CD4-positive, alpha-beta T cell treated with Interleukin-4 for 4 hours (primary cell): ENCODE results near the gene PARVB.
A peak's percentile ranks its signal among the peaks of the same experiment; 100 is the strongest.

Source experiments
- DNase-seq: peaks from one replicate; pipeline ENCODE4 v3.0.0-alpha.2; 2020

The PARVB gene

DNA sequence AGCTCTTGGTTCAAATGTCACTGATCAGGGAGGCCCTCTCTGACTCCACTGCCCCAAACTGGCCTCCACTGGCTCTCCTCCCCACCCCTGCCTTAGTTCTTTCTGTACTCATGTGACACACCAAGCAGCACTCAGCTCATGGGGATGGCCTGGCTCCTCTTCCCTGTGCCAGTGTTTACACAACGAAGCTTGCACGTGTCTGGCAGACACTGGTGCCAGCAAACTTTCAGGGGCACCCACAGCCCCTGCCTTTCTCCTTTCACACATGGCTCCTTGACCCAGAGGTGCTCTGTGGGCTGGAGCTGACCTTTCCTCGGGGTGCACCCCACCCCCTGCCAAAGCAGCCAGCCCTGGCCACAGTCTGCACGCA is 119.0 kb downstream of the PARVB start:
- DNase-seq = no peak

DNA sequence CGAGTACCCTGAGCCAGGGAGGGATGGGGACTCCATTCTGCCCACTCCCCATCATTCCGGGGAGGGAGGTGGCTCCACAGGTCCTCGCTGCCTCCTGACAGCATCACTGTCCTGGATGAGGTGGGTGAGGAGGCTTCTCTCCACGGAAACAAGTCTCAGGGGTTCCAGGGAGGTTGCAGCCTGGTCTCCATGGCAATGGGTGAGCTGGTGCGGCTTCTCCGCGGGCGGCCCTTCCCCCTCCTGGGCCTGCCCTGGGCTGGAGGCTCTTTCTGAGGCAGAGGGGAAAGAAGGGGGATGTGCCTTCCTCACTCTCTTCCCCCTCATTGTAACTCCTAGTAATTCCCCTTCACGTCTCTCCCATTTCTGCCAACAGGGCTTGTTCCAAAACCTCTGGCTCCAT is 119.5 kb downstream of the PARVB start:
- DNase-seq = no peak

DNA sequence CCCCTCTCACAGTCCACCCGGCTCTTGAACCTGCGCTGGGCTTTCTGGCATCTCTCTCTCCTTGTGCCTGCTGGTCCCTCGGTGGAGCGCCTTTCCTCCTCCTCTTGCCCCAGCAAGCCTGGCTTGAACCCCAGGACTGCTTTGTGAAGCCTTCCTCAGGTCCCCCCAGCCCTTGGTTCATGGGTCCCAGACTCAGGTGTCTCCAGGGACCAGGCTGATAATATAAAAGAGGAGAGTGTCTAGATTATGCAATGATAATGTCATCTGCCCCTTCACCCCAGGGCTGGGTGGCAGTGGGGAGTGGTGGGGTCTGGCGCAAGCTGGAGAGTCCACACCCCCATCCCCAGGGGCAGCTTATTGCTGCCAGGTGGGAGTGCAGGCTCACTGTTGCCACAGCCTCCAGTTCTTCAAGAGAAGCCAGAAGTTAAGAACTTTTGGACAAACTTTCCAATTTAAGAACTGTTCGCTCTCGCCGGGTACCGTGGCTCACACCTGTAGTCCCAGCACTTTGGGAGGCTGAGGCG is 120.0 kb downstream of the PARVB start:
- DNase-seq = no peak

DNA sequence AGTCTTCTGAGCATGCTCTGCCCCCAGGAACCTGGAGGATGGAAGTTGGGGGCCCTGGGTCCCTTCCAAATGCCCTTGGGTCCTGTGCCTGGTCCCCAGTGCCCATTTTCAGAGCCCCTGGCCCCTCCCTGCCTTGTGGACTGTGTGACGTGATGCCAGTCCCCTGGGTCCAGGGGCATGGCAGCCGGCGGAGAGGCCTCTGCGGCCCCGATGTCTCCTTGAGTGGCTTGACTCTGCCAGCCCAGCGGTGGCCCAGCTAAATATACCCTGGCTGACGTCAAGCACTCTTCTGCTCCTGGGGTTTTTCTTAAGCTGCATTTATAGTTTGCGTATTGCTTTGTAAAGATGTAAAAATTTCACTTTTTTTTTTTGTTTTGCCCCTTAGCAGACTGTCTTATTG is 121.4 kb downstream of the PARVB start:
- DNase-seq = no peak

DNA sequence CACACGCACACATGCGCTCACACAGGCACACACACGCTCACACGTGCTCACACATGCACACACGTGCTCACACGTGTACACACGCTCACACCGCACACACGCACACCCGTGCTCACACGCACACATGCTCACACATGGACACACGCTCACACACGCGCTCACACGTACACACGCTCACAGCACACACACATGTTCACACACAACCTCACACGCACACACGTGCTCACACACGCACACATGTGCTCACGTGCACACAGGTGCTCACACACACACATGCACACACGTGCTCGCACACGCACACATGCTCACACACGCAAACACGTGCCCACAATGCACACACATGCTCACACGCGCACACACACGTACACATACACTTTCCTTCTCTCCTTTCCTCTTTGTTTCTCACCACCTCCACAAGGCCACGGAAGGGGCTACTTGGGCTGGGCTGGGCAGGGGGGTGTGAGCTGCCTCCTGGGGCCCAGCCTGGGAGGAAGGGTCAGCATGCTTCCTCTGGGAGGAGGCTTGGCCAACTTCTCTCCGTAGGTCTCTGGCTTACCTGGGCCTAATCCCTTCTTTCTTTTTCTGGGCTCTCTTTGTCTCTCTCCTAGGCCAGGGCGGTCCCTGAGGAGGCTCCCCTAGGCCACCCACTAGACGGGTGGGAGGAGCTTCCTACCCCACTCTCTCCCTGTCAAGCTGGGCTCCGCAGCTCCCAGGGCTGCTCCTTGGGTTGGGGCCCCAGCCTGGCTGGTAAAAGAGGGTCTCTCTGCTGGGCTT is 122.2 kb downstream of the PARVB start:
- no peak for DNase-seq

DNA sequence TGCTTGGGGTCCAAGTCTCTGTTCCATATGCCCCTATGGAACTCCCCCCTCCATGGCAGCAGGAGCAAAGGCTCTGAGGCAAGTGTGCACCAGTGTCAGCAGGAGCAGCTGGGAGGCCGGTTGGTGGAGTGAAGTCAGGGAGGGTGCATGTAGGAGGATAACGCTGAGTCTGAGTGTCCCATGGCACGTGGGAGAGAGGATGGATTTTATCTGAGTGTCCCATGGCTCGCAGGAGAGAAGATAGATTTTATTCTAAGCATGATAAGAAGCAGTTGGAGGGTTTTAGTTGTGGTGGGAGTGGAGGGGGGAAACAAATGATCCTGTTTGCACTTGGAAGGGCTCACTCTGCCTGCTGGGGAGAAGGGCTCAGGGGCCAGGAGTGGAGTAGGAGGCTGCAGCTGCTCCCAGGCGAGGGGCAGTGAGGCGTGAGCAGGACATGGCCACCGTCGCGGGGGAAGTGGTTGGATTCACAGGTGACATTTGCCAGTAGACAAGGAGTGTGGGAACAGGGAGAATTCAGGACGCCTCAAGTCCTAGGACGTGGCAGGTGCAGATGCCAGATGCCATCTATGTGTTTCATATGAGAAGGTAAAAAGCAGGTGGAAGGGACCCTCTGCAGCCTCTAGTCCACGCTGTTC is 123.0 kb downstream of the PARVB start:
- DNase-seq = no peak

DNA sequence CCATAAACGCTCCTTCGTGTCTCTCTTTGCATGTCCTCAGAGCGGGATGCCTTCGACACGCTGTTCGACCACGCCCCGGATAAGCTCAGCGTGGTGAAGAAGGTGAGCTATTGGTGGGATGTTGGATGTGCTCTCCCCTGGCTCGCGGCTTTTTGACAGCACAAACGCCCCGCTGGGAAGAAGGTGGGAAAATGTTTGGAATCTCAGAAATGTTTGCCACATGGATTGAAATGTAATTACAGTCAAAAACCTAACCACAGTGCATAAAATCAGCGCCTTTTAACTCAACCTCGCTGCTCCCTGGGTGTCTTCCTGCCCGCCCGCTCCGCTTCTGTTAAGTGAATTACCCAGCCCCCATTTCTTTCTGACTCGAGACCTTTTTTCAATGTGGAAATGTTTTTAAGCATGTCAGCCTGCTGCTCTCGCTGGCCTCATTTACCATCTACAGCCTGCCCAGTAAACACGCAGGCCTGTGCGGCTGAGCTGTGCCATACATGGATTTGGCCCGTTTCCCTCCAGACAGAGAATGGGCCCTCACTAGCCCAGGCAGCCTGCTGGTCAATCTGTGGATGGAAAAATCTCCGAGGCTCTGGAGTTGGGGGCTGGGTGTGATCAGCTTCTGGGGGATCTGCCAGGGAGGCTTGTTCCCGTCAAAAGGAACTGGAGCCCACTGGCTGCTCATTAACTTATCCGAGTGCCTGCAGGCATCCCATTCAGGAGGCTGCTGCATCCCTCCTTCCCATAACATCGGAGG is 123.9 kb downstream of the PARVB start:
- no peak for DNase-seq

DNA sequence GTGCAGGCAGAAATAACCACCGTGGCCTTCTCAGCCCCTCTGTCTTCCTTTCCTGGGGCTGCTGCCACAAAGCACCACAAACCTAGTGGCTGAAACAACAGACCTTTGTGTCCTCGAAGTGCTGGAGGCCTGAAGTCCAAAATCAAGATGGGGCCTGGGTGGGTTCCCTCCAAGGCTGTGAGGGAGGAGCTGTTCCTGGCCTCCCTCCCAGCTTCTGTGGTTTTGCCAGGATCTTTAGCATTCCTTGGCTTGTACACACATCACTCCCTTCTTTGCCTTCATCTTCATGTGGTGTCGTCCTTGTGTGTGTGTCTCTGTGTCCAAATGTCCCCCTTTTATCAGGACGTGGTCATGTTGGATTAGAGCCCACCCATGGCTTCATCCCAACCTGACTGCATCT is 127.6 kb downstream of the PARVB start:
- no peak for DNase-seq

DNA sequence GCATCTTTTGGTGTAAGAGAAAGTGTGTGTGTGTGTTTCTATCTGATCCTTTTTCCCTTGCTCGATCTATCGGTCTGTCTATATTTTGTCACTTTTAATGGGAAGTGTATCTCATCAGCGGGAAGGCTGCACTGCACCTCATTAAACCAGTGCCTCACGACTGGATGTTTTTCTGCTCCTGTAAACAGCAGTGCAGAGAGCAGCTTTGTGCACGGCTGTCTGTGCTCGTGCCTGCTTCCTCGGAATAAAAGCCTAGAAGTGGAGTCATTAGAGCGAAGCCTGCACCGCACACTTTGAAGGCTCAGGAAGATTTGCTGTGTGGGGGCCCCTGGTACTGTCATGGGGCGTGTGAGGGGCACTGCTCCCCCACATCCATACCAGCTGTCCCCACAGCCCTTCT is 129.6 kb downstream of the PARVB start:
- DNase-seq = no peak

DNA sequence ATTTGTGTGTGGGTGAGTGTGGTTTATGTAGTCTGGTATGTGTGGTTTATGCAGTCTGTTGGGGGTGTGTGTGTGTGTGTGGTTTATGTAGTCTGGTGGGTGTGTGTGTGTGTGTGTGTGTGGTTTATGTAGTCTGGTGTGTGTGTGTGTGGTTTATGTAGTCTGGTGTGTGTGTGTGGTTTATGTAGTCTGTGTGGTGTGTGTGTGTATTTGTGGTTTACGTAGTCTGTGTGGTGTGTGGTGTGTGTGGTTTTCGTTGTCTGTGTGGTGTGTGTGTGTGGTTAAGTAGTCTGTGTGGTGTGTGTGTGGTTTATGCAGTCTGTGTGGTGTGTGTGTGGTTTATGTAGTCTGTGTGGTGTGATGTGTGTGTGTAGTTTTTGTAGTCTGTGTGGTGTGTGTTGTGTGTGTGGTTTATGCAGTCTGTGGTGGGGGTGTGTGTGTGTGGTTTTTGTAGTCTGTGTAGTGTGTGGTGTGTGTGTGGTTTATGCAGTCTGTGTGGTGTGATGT is 130.4 kb downstream of the PARVB start:
- peak; percentile 24 for DNase-seq

DNA sequence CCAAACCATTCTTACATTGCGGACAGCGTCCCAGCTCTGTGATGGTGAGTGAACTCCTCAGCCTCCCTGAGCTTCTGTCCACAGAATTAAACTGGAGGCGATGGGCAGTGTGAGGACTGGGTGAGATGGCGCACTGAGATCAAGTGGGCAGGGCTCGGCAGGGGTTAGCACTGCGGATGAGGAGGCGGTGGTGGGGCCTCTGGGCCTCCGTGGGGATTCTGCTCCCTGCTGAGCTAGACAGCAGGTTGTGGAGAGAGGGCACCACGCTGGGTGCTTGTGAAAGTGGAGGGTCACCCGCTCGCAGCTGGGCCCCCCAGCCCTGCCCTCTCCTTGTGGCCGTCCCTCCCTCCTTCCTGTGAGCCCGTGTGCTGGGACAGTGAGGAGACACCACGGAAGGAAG is 131.0 kb downstream of the PARVB start:
- no peak for DNase-seq

DNA sequence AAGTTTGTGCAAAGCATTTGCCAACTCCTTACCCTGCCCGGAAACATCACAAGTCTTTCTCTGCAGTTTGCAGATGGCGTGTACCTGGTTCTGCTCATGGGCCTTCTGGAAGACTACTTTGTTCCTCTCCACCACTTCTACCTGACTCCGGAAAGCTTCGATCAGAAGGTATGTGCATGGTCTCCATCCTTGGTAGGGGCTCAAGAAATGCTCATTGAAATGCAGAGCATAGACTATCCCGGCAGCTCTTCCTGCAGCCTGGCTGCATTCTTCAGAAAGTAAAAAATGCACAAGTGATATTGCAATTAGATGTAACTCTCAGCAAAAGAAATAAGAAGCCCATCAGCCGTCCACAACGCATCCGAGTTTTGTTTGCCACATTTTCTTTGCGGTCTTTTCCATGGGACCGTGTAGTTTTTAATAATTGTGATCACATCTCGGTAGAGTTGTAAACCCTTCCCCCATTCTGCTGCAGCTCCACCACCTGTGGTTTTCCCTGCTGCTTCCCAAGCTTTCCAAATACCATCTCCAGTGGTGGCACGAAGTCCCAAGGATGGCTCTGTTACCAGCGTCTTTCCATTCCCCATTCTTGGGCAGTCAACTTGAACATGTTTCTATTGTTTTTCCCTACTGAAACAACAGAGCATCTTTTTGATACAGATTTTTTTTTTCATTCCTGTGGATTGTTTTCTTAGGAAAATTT is 134.0 kb downstream of the PARVB start:
- no peak for DNase-seq

DNA sequence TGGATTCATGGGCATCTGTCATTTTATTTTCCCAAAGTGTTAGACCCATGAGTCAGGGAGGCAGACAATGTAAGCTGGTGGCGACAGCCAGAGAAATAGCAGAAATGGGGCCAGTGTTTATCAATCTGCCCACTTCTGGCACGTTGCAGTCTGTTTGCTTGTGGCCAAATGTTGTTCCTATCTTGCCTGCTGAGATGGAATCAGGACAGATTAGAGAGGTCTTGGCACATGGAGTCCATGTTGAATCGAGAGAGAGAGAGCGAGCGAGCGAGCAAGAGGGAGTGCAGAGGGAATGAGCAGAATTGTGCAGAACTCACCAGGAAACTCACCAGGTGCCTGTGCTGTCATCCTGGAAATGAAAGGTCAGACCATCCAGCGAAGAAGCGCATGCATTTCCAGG is 134.7 kb downstream of the PARVB start:
- no peak for DNase-seq

DNA sequence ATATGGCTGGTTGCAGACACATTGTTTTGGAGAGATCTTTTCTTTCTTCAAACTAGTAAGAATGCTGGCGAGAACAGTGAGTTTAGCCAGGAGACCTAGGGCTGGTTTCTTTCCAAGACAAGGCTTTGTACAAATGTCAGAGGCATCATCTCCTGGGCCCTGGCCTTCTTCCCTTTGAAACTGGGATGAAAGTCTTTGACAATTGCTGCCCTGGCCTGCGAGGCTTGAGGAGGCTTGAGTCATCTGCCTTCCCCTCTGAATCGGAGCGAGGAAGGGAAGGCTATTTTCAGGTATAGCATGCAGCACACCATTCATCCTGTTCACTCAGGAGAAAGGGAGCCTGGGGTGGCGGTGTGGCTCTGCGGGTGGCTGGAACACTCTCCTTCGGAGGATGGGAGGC is 135.1 kb downstream of the PARVB start:
- no peak for DNase-seq

DNA sequence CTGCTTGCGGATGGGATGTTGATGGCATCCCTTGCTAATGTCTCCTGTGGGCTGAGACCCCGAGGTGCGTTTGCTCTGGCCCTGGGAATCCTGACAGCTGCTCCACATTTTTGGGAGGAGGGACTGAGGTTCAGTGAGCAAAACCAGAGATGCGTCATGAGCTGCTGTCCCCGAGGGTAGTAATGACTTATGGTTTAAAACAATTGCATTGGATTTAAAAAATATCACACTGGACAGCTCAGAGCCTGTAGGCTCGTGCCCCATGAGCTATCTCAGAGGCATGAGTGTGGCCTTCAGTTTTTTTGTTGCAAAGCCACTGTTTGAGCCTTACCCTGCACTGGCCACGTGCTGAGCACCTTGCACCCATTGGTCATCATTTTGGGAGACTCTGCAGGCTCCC is 135.7 kb downstream of the PARVB start:
- DNase-seq = no peak

DNA sequence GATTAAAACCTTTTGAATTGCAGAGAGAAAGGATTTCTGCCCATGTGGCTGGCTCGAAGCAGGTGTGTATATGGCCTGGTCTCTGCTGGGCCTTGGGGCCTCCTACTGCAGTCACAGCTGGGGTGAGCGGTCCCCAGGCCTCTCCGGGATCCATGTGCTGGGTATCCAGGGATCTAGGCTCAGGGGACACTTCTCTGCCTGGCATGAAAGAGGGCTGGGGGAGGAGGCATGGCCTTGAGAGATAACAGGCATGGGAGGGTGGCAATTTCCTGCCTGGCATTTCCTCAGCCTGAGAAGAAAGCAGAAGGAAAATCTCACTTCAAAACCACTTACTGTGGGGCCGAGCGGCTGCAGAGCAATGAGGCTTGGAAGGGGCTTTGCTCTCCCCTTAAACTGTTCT is 136.3 kb downstream of the PARVB start:
- no peak for DNase-seq

DNA sequence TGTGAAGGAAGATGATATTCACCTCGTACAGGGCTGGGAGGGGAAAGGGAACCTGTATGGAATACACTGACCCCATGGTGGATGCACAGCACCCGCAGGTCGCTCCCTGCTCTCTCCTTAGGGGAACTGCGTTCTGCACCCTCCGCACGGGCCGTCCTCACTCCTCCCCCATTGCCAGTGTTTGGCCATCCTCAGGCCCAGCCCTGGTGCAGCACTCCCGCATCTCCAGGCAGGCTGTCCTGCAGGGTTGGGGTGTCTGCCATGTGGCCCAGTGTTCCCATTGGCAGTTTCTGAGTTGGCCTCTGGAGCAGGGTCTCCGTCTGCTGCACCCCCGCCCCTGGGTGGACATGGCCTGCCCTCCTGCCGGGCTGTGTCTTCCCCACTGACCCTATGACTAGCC is 137.6 kb downstream of the PARVB start:
- no peak for DNase-seq

DNA sequence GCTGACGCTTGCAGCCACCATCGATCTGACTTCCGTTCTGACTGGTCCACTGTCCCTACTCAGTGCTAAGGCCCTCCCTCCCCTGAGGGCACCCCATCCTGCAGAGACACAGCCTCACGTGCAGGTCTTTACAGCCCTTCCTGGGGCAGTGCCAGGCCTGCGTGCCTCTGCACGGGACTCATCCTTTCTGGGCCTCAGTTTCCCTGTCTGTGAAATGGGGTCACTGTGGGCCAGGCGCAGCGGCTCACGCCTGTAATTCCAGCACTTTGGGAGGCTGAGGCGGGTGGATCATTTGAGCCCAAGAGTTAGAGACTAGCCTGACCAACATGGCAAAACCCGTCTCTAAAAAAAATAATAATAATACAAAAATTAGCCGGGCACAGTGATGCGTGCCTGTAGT is 138.9 kb downstream of the PARVB start:
- DNase-seq = no peak

DNA sequence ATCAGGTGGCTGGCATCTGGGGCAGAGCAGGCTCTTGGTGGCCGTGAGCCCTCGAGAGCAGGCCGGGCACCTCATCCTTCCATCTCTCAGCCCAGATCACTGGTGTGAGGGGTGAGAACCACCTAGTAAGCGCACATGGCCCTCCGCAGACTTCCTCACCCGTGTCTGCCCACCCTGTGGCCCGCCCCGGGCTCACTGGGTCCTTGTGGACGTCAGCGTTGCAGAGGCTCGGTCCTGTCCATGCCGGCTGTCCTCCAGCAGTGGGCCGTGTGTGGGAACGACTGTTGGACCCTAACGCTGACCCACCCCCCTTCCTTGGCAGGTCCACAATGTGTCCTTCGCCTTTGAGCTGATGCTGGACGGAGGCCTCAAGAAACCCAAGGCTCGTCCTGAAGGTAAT is 139.4 kb downstream of the PARVB start:
- no peak for DNase-seq

DNA sequence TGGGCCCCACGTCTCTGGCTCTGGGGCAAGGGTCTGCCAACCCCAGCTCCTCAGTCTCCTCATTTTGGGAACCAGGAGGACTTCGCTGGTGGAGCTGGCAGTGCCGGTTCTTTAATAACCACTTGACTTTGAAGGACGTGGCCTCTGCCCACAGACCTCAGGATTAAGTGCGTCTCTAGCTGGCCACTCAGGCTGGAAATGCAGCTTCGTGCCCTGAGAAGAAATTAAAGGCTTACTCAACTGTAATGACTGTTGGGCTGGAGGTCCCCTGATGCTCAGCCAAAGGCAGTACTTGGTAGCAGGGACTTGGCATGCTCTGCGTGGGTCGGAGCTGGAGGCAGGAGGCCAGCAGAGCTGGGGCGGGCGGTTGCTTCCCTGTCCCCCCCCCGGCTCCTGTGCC is 139.9 kb downstream of the PARVB start:
- no peak for DNase-seq

DNA sequence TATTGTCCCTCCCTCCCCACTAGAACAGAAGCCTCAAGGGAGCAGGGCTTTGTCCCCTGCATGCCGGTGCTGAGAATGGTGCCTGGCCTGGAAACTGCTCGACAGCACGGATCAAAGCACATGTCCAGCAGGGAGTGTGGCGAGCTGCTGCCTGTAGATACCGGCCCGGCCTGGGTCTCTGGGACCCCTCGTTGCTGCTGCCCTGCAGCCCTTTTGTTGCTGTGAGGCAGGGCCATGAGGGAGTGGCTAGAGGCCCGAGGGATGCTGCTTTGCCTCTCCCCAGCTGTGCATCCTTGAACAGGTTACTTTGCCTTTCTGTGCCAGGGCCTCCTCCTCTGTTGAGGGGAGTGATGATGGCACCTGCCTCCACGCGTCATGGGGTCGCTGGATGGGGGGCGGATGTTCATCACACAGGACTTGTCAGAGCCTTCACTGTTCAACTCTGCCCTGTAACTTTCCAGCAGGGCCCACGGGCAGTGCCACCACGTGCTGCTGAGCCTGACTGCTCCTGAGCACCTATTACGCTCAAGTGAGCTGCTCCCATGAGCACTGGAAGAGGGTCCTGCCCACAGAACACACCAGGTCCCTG is 141.3 kb downstream of the PARVB start:
- DNase-seq = no peak

DNA sequence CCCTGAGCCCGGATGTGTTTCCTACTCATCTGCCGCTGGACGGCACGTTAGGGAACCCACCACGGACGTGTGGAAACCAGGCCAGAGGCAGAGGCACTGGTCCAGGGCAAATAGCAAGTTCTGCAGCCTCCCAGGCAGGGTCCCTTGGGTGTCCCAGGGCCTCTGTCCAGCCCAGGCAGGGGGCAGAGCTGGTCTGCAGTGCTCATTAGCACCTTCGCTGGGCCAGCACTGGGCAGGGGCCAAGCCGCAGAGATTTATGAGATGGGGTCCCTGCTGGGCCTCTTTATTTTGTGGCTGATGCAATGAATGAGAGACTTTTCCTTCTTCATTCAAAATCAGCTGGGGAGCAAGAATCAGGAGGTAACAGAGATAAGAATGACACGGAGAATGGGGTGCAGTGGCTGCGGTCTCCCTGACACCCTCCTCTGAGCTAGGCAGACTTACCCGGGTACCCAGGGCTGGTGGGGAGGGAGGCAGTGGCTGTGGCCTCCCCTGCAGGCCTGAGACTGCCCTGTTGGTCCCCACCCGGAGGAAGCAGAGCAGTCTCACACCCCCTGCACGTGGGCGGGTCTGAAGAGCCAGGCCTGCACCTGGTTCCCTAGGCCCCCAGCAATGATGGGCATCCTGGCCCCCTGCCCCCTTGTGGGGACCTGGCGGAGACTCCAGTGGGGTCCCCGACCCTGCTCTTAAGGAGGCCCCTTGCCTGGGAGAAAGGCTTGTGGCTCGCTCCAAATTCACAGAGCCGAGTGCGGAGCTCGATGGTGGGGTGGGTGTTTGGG is 142.6 kb downstream of the PARVB start:
- no peak for DNase-seq
